ENCODE results near the gene RNF31. TPM values are rescaled to one million over a fixed set of nuclear protein-coding genes. Genes with fewer than 3 reads are reported as not detected.
A peak's percentile ranks its signal among the peaks of the same experiment; 100 is the strongest.

Gene RNF31
- total RNA-seq, 1 donor from 2014 or later: 52.6 TPM

DNA sequence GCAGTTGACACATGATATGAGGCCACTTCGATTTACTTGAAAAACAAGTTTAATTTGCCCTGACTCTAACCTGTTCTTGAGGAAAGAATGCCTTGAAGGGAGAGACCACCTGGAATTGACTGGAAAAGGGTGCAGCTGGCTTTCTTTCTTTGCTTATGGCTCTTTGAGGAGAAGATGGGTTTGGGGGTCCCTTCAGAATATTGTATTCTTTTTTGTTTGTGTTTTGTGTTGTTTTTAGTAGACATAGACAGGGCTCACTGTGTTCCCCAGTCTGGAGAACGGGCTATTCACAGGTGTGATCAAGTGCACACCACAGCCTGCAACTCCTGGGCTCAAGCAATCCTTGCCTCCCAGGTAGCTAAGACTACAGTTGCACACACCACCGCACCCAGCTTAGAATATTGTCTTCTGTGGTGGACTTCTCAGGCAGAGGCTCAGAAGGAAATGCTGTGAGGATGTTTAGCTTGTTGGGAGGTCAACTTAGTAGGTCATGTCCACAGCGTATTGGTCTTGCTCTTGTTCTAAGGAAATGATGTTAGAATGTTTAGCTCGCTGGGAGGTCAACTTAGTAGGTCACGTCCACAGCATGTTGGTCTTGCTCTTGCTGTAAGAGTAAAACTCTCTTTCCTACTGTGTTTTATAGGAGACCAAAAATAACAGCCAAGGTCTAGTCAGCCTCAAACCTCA lies 31.0 kb upstream of the RNF31 start:
- DNase-seq (ENCODE audit: low read depth): no peak

DNA sequence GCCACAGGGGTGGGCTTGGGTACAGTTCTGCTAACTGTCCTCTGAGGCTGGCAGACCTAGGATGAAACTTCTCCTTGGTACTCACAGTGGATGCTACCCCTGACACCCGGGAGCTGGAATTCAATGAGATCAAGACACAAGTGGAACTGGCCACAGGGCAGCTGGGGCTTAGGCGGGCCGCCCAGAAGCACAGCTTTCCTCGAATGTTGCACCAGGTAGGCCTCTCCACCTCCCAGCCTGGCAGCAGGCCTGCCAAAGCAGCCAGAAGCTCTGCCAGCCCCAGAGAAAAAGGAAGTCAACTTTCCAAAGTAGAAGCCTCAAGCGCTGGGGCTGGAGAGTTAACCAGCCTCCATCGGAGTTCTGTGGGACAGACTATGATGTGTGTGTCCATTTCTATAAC lies 30.1 kb upstream of the RNF31 start:
- DNase-seq (ENCODE audit: low read depth): no peak

DNA sequence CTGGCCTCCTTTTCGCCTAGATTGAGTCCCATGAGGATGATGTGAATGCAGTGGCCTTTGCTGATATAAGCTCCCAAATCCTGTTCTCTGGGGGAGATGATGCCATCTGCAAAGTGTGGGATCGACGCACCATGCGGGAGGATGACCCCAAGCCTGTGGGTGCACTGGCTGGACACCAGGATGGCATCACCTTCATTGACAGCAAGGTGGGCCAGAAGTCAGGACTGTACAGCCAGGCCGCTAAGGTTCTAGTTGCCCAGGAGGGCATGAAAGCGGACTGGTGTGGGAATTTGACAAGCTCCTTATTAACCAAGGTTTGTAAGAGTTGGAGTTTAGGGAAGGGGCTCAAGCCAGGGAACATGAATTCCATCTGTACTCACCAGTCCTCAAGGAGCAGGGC lies 27.6 kb upstream of the RNF31 start:
- DNase-seq (ENCODE audit: low read depth): no peak

DNA sequence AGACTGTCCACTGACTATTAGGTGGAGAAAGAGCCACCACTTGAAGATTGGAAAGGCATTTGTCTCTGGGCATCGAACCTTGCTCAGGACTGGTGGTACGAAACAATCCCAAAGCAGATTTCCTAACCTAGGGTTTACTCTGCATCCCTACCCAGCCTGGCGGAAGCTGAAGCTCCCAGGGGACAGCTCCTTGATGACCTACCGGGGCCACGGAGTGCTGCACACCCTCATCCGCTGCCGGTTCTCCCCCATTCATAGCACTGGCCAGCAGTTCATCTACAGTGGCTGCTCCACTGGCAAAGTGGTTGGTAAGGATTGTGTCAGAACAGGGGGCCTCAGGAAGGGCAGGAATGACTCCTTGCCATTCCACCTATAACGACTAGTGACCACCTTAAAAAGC lies 26.1 kb upstream of the RNF31 start:
- no peak for DNase-seq (ENCODE audit: low read depth)

DNA sequence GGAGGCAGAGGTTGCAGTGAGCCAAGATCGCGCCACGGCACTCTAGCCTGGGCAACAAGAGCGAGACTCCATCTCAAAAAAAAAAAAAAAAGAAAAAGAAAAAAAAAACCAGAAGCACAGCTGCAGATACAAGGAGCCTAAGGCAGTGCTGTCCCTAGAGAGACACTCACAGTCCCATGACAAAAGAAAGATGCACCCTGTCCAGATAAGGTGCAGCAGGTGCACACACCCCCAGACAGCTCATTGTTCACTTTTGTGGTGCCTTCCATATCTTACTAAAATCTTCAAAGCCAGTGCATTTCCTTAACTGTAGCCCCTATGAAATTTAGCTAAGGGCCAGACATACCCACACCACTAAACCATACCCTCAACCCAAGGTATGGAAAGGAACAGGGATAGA lies 24.9 kb upstream of the RNF31 start:
- DNase-seq (ENCODE audit: low read depth): no peak

DNA sequence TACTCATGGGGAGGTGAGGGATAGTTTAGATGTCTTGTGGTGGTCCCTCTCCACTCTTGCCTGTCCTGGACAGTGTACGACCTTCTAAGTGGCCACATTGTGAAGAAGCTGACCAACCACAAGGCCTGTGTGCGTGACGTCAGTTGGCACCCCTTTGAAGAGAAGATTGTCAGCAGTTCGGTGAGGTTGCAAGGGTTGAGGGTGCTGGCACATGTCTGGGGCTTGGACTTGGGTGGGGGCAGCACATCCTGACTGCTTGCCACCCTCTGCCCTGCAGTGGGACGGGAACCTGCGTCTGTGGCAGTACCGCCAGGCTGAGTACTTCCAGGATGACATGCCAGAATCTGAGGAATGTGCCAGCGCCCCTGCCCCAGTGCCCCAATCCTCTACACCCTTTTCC lies 24.4 kb upstream of the RNF31 start:
- DNase-seq (ENCODE audit: low read depth): no peak

DNA sequence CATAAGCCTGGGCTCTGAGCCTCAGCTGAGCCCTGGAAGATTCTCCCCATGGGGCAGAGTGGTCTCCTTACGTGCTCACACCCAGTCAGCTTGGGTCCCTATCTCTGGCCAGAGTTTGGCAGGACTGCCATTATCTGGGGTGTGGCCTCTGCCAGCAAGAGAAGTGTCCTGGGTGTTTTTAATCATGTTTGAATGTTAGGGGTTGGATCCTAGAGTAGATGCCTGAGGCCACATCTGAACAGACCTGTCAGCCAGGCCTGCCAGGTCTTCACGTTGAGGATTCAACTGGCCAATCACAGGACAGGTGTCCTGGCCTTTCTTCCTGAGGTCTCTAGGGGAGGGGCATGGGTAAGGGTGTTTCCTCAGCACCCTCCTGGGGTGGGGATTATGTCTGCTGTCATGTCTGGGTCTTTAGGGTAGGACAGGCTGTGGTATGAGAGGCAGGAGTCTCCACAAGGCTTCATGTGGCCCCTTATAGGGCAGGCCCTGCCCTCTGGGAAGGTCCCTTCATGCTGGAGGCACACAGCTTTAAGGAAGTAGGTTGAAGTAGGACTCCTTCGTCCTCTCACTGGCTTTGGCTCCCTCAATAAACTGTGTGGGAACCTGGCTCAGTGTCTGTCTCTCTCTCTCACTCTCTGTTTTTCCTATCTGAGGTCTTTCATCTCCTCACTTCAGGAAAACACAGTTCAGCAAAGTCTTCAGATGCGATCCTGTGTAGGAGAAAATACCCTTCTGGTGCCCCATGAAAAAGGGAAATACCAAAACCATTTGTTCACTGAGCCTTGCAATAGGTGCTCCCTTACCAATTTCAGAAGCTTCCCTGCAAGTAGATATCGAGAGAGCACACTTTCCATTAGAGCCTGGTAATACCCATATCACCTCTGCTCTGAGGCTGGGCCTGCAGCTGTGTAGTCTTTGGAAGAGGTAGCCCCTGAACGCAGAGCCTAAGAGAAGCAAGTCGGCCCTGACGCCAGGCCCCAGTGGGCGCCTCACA lies 23.6 kb upstream of the RNF31 start:
- no peak for DNase-seq (ENCODE audit: low read depth)

DNA sequence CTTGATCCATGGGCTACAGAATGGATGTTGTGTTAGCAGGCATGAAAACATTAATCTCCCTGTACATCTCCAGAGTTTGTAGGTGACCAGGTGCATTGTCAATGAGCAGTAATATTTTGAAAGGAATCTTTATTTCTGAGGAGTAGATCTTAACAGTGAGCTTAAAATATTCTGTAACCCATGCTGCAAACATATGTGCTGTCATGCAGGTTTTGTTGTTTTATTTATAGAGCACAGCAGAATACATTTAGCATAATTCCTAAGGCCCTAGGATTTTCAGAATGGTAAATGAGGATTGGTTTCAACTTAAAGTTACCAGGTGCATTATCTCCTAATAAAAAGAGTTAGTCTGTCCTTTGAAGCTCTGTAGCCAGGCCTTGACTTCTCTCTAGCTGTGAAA lies 20.4 kb upstream of the RNF31 start:
- DNase-seq (ENCODE audit: low read depth): no peak

DNA sequence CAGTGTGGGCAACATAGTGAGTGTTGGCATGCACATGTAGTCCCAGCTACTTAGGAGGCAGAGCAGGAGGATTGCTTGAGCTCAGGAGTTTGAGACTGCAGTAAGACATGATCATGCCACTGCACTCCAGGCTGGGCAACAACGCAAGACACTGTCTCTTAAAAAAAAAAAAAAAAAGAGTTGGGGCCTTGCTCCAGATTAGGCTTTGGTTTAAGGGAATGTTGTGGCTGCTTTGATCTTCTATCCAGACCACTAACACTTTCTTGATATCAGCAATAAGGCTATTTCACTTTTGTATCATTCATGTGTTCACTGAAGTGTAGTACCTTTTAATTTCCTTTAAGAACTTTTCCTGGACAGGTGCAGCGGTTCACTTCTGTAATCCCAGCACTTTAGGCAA lies 19.6 kb upstream of the RNF31 start:
- DNase-seq (ENCODE audit: low read depth): no peak

DNA sequence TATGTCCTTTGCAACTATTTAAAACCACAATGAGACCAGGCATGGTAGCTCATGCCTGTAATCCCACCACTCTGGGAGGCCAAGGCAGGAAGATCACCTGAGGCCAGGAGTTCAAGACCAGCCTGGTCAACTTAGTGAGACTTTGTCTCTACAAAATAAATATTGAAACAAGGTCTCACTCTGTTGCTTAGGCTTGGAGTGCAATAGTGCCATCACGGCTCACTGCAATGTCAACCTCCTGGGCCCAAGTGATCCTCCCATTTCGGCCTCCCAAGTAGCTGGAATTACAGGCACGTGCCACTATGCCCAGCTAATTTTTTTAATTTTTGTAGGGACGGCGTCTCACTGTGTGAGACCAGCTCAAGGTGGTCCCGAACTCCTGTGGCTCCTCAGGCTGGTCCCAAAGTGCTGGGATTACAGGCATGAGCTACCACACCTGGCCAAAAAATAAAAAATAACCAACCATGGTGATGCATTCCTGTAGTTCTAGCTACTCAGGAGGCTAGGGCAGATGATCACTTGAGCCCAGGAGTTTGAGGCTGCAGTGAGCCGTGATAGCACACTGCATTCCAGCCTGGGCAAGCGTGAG lies 17.8 kb upstream of the RNF31 start:
- DNase-seq (ENCODE audit: low read depth): no peak

DNA sequence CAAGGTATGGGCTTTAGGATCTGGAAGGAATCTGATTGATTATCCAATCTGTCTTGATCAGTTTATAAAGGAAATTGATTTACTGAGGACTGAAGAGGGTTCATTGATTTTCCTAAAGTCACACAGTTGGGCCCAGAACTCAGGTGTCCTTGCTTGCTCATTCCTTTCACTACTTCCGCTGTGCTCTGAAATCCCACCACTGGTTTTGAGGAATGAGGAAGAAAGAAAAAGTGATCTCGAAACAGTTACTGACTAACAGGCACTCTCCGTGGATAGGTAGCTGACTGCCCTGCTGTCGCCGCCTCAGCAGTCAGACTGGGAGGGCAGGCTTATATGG lies 16.9 kb upstream of the RNF31 start, which contains the start of gene FITM1:
FITM1 (plus strand) TSS at position 280 of the 337 bp plus-strand sequence. CDS start 905 bp downstream, outside the sequence.
- DNase-seq (ENCODE audit: low read depth): peak; percentile 33

DNA sequence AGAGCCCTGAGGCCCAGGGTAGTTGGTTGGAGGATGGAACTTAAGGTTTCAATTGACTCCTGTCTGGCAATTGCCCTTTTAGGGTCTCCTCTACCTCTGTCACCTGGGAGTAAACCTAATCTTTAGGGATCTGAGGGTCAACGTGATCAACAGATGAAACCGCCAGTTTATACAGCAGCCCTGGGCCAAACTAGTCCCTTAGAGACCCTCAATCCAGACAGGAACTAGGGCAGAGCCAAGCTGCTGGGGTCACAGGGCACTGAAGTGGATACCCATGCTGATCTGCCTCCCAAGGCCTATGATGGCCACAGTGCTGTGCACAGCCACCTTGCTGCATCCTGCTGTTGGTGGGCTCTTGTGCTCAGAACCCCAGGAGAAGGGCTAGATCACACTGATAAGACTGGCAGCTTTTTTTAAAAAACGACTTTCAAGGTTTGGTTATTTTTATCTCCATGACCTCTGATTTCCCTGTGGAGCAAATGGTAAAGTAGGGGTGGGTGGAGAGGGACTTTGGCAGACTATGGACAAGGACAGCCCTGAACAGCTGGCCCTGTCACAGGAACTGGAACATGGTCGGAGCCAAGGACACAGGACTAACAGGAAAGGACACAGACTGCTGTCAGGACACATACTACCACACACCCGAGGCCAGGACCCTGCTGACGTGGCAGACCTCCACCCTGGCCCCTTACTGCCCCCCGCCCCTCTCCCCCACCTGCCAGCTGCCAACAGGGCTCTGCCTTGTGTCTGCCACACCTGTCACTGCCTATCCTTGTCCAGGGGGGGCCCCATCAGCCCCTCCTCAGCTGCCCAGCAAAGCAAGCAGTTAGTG lies 16.4 kb upstream of the RNF31 start:
- no peak for DNase-seq (ENCODE audit: low read depth)

DNA sequence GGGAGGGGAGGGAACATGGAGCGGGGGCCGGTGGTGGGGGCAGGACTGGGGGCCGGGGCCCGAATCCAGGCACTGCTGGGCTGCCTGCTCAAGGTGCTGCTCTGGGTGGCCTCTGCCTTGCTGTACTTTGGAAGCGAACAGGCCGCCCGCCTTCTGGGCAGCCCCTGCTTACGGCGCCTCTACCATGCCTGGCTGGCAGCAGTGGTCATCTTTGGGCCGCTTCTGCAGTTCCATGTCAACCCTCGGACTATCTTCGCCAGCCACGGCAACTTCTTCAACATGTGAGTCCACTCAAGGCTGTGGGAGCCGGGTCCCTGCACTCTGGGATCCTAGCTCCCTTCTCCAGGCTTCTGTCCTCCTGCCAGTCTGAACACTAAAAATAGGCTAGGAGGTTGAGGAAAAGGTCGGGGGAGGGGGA lies 15.7 kb upstream of the RNF31 start:
- no peak for DNase-seq (ENCODE audit: low read depth)

DNA sequence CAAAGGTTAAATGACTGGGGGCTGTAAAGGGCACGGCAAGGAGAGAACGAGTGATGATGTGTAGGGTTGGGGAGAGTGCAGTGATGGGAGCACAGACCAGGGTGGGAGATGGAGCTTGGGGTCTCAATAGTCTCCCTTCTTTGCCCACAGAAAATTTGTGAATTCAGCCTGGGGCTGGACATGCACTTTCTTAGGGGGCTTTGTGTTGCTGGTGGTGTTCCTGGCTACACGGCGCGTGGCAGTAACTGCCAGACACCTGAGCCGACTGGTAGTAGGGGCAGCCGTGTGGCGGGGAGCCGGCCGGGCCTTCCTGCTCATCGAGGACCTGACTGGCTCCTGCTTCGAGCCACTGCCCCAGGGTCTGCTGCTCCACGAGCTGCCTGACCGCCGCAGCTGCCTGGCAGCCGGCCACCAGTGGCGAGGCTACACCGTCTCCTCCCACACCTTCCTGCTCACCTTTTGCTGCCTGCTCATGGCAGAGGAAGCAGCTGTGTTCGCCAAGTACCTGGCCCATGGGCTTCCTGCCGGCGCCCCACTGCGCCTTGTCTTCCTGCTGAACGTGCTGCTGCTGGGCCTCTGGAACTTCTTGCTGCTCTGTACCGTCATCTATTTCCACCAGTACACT lies 15.1 kb upstream of the RNF31 start:
- no peak for DNase-seq (ENCODE audit: low read depth)

DNA sequence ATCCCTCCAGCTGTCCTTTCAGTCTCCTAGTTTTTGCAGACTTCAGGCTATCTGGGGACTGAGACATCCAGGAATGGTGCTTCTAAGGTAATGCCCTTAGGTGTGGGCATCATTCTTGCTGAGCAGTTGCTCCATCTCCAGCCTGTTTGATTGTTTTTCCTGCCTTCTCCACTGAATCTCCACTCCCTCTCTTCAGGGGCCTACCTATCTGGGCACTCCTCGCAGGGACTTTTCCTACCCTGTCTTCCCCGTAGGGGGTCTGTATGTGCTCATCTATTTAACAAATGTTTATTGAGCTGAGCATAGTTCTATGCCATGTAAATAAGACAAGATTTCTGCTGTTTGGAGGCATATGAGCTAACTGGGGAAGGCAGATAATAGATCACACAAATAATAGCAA lies 14.3 kb upstream of the RNF31 start:
- no peak for DNase-seq (ENCODE audit: low read depth)

DNA sequence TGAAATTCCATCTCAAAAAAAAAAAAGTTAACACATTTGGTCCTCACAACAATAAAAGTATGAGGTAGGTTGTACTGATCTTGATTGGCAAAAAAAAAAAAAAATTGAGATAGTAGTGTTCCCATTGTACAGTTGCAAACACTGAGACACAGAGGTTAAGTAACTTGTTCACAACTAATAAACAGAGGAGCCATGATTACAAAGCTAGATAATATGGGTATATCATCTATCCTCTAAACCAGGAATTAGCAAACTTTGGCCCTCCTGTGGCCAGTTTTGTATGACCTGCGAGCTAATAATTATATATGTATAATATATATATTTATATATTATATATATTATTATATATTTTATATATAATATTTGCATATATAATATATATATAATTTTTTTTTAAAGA lies 13.6 kb upstream of the RNF31 start:
- no peak for DNase-seq (ENCODE audit: low read depth)

DNA sequence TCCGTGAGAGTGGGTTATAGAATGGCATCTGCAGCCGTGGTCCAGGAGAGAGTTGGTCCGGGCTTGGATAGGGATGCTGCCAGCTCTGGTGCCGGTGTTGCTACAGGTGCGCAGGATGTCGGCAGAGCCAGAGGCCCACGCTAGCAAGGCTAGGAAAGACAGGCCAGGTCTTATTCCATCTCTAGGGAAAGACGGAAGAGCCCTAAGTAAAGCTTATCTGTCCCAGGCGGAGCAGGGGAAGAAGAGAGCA lies 11.8 kb upstream of the RNF31 start:
- no peak for DNase-seq (ENCODE audit: low read depth)

DNA sequence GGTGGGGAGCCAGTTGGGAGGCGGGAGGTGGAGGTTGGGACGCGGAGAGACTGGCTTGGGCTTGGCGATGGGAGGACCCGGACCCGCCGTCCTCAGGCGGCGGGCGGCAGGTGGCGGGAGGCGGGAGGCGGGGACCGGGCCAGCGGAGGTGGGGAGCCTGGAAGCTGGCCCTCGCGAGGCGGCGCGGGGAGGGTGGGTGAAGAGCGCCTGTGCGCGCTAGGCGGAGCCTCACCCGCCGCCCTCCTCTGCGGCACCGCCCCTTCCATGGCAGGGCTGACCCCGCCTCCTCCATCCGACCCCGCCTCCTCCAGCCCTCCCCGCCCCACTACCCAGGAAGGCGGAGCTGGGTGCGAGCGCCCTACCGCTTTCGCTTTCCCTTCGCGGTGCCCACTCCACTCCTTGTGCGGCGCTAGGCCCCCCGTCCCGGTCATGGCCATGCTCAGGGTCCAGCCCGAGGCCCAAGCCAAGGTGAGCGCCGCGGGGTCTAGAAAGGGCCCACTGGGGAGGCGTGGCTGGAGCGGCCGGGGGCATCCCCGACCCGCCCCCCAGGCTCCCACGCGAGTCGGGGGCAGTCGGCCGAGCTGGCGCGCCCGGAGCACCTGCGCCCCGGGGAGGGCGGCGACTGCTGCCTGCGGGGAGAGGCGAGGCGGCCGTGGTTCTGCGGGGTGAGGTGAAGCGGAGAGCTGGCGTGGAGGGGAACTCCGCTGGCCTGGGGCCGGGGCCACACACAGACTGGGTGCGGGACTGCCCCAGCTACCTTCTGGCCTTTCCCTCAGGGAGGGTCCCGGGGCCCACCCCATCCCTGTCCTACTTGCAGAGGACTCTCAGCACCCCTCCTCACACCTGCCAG lies 11.2 kb upstream of the RNF31 start, which contains the start of gene PSME1:
PSME1 (plus strand) TSS at position 361 of the 850 bp plus-strand sequence; CDS start at position 430, 69 bp downstream.
- peak; percentile 58 for DNase-seq (ENCODE audit: low read depth)

DNA sequence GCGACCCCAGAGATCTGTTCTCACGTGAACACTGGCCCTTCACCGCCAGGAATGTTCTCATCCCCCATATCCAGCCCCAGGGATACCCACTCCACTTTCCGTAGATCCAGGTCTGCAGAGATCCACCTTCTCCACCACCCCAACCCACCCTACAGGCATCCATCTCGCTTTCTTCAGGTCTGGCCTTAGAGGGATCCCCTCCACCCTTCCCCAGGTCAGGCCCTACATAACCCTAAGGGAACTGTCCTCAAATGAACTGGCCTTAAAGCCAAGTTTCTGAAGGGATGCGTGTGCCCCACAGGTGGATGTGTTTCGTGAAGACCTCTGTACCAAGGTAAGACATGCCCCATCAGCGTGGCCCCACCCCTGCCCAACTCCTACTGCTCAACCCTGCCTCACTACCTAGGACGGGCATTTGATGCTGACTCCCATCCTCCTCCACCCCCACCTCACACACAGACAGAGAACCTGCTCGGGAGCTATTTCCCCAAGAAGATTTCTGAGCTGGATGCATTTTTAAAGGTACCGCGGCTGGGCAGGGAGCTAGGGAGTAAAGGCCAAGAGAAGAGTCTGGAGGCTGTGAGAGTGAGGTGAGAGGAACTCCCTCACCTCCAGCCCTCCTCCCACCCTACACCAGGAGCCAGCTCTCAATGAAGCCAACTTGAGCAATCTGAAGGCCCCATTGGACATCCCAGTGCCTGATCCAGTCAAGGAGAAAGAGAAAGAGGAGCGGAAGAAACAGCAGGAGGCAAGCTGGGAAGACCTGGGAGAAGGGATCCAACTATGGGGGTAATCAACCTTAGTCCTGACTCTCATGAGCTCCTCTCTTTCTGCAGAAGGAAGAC lies 10.4 kb upstream of the RNF31 start:
- DNase-seq (ENCODE audit: low read depth): no peak

Data from renal cortical epithelial cell (primary cell).